ENCODE measurements around the gene SLC35D1. TPM values are rescaled to one million over a fixed set of nuclear protein-coding genes. Genes with fewer than 3 reads are reported as not detected.

SLC35D1 gene
- total and polyA plus RNA-seq, 2 donors (not counting 1 experiment from before 2014, with no cell fraction given) = 19.3 to 20.3 TPM

DNA sequence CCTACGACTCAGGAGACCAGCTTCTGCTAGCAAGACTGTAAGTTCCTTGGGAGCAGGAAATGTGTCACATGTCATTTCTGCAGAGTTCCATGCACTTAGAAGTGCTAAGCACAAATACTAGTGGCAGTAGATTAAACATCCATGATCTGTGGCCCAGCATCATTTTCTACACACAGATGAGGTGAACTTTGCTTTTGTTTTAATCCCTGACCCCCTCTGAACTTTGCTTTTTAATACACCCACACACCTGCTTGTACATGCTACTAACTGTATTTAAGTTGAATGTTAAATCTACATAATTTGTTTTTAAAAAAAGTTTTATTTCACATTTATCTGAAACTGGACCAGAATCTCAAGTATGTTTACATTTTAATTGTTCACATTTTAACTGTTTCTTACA is 24.5 kb downstream of the SLC35D1 start:
- no peaks in the 10 kb centered on the region for H3K9me3 ChIP-seq (ENCODE audit: control insufficient read depth, insufficient read depth, low read depth, low read length)
- H3K27me3 ChIP-seq (ENCODE audit: control insufficient read depth, insufficient read depth, low read length) = no peaks in the 10 kb centered on the region
- no peaks in the 10 kb centered on the region for H3K4me1 ChIP-seq (ENCODE audit: control insufficient read depth, extremely low read depth, insufficient read depth, low read length)
- TF ChIP-seq EZH2 (IDR thresholded peaks at IDR 0.05; ENCODE audit: low read length, missing control alignments) = no peak
- TF ChIP-seq, protein P1, sequence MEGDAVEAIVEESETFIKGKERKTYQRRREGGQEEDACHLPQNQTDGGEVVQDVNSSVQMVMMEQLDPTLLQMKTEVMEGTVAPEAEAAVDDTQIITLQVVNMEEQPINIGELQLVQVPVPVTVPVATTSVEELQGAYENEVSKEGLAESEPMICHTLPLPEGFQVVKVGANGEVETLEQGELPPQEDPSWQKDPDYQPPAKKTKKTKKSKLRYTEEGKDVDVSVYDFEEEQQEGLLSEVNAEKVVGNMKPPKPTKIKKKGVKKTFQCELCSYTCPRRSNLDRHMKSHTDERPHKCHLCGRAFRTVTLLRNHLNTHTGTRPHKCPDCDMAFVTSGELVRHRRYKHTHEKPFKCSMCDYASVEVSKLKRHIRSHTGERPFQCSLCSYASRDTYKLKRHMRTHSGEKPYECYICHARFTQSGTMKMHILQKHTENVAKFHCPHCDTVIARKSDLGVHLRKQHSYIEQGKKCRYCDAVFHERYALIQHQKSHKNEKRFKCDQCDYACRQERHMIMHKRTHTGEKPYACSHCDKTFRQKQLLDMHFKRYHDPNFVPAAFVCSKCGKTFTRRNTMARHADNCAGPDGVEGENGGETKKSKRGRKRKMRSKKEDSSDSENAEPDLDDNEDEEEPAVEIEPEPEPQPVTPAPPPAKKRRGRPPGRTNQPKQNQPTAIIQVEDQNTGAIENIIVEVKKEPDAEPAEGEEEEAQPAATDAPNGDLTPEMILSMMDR (conservative IDR thresholded peaks at IDR 0.05 in 1 of 2, IDR thresholded peaks at IDR 0.05 in 1 of 2; ENCODE audit: low read depth in 1 of 2, low read length in 2 of 2) = no peak
- no peaks in the 10 kb centered on the region for H4K20me1 ChIP-seq (ENCODE audit: control insufficient read depth, extremely low read depth, insufficient read depth, low read length)
- H3K27ac ChIP-seq (ENCODE audit: insufficient read depth, low read length) = no peak overlapping the region
- H2AFZ ChIP-seq (ENCODE audit: low read length) = no peak overlapping the region
- no peaks in the 10 kb centered on the region for H3K36me3 ChIP-seq (ENCODE audit: control insufficient read depth, insufficient read depth, low read length)
- no peak overlapping the region for H3K4me3 ChIP-seq (replicated peaks in 1 of 4; ENCODE audit: control extremely low read depth in 1 of 4, insufficient read depth in 1 of 4, low read depth in 3 of 4, low read length in 4 of 4)
- no peak overlapping the region for H3K4me2 ChIP-seq (ENCODE audit: extremely low read depth, insufficient read depth, low read length)
- no peak for DNase-seq (ENCODE audit: low read depth in 2 of 2)
- H3K9ac ChIP-seq (ENCODE audit: insufficient read depth, low read length) = no peak overlapping the region
- H3K79me2 ChIP-seq (ENCODE audit: control insufficient read depth, insufficient read depth, low read length) = no peaks in the 10 kb centered on the region

DNA sequence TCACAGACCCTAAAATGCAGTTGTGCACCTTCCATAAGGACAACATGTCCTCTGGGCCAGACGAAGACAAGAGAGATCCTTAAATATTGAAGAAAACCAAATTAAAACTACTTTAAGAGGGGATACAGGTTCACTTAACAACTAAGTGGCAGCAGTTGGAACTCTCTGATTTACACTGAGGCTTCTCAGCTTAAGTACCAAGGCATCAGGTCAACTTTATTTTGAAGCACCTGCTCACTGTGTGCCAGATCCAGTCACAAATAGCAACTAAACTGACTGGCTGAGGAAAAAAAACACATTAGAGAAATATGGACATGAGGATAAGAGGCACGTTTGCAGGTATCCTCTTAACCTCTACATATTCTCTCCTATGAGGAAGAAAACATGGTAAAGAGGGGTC is 33.2 kb downstream of the SLC35D1 start:
- Histone ChIP-seq H3K9me3 (ENCODE audit: control insufficient read depth, insufficient read depth, low read depth, low read length) (no peaks in the 10 kb centered on the region), H2AFZ (ENCODE audit: low read length) (no peak overlapping the region), H4K20me1 (ENCODE audit: control insufficient read depth, extremely low read depth, insufficient read depth, low read length) (no peaks in the 10 kb centered on the region), H3K27ac (ENCODE audit: insufficient read depth, low read length) (no peak overlapping the region), H3K27me3 (ENCODE audit: control insufficient read depth, insufficient read depth, low read length) (no peaks in the 10 kb centered on the region), H3K36me3 (ENCODE audit: control insufficient read depth, insufficient read depth, low read length) (no peaks in the 10 kb centered on the region), H3K4me3 (replicated peaks in 1 of 4; ENCODE audit: control extremely low read depth in 1 of 4, insufficient read depth in 1 of 4, low read depth in 3 of 4, low read length in 4 of 4) (no peak overlapping the region), H3K9ac (ENCODE audit: insufficient read depth, low read length) (no peak overlapping the region), H3K4me1 (ENCODE audit: control insufficient read depth, extremely low read depth, insufficient read depth, low read length) (peaks cover 10% of the 10 kb centered on the region), H3K4me2 (ENCODE audit: extremely low read depth, insufficient read depth, low read length) (no peak overlapping the region), H3K79me2 (ENCODE audit: control insufficient read depth, insufficient read depth, low read length) (no peaks in the 10 kb centered on the region)
- no peak for DNase-seq (ENCODE audit: low read depth in 2 of 2)
- TF ChIP-seq, protein P1 (conservative IDR thresholded peaks at IDR 0.05 in 1 of 2, IDR thresholded peaks at IDR 0.05 in 1 of 2; ENCODE audit: low read depth in 1 of 2, low read length in 2 of 2) = no peak
- no peak for TF ChIP-seq EZH2 (IDR thresholded peaks at IDR 0.05; ENCODE audit: low read length, missing control alignments)

DNA sequence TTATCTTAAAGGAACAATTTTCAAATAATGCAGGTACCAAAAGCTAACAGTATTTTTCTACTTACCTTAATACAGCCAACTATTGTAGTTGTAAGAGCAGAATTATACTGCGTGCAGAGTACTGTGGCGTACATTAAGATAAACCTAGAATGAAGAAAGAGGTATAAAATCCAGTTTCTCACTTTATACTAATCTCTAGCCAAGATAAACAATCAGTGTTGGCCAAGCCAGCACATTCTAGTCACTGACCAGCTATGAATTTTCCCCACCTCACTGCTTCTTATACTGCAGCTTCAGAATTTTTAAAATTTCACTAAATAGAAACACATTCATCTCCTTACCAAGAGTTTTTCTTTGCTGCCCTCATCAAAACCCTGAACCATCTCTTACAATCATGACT is 33.6 kb downstream of the SLC35D1 start:
- no peaks in the 10 kb centered on the region for H4K20me1 ChIP-seq (ENCODE audit: control insufficient read depth, extremely low read depth, insufficient read depth, low read length)
- H3K9ac ChIP-seq (ENCODE audit: insufficient read depth, low read length) = no peak overlapping the region
- no peaks in the 10 kb centered on the region for H3K9me3 ChIP-seq (ENCODE audit: control insufficient read depth, insufficient read depth, low read depth, low read length)
- peak; percentile 72 to 90 for DNase-seq (ENCODE audit: low read depth in 2 of 2)
- H3K4me3 ChIP-seq (replicated peaks in 1 of 4; ENCODE audit: control extremely low read depth in 1 of 4, insufficient read depth in 1 of 4, low read depth in 3 of 4, low read length in 4 of 4) = no peak overlapping the region
- H3K79me2 ChIP-seq (ENCODE audit: control insufficient read depth, insufficient read depth, low read length) = no peaks in the 10 kb centered on the region
- H3K27ac ChIP-seq (ENCODE audit: insufficient read depth, low read length) = peak overlapping the region; percentile 47
- H3K4me2 ChIP-seq (ENCODE audit: extremely low read depth, insufficient read depth, low read length) = peak overlapping the region; percentile 48
- H2AFZ ChIP-seq (ENCODE audit: low read length) = no peak overlapping the region
- TF ChIP-seq, protein P1 (conservative IDR thresholded peaks at IDR 0.05 in 1 of 2, IDR thresholded peaks at IDR 0.05 in 1 of 2; ENCODE audit: low read depth in 1 of 2, low read length in 2 of 2) = no peak
- TF ChIP-seq EZH2 (IDR thresholded peaks at IDR 0.05; ENCODE audit: low read length, missing control alignments) = no peak
- no peaks in the 10 kb centered on the region for H3K36me3 ChIP-seq (ENCODE audit: control insufficient read depth, insufficient read depth, low read length)
- H3K27me3 ChIP-seq (ENCODE audit: control insufficient read depth, insufficient read depth, low read length) = no peaks in the 10 kb centered on the region
- peaks cover 10% of the 10 kb centered on the region for H3K4me1 ChIP-seq (ENCODE audit: control insufficient read depth, extremely low read depth, insufficient read depth, low read length)
